ENCODE results near the gene CHST13.

Gene CHST13

GRCh38 chr3:126543457-126544061 is 19.6 kb downstream of the CHST13 start:
- no peak for DNase-seq

GRCh38 chr3:126544596-126545281 is 20.8 kb downstream of the CHST13 start:
- DNase-seq = peak in 2 of 3 experiments; percentile 59 to 78

DNA sequence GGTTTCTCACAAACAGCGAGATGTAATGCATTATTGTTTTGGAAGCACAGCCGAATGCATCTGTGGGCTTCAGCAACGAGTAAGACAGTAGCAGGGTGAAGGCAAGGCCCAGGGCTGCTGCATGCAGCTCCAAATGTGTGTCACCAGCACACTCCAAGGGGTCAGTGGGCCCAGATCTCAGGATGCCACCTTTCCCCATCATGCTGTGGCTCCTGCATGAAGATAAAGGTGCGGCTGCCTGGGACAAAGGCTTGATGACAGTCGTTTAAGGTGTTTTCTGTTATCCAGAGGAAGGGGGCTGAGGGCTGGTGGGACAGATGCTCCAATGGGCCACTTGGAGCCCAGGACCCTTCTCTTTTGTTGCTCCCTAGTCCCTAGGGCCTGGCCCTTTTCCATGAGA is 21.6 kb downstream of the CHST13 start:
- no peak for DNase-seq

- DNase-seq = no peak
These were observed 22.1 kb downstream of the CHST13 start for GRCh38 chr3:126546013-126546412.

- no peak for DNase-seq
These were observed 22.7 kb downstream of the CHST13 start for GRCh38 chr3:126546549-126547239.

DNA sequence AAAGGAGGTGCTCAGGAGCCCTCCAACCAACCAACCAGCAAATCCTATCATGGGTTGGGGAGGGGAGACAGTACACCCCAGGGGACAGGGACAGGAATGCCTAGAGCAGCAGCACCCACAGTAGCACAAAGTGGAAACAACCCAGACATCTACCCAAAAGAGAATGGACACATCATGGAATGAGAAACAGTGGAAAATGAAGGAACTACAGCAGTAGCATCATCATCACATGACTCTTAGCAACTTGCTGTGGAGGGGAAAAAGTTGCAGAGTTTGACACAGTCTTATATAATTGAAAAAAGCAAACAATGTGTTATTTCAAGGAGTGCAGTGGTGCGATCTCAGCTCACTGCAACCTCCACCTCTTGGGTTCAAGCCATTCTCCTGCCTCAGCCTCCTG is 23.8 kb downstream of the CHST13 start:
- no peak for DNase-seq

- peak in 1 of 3 experiments; percentile 26 for DNase-seq
These were observed 24.9 kb downstream of the CHST13 start for GRCh38 chr3:126548556-126549466.

DNA sequence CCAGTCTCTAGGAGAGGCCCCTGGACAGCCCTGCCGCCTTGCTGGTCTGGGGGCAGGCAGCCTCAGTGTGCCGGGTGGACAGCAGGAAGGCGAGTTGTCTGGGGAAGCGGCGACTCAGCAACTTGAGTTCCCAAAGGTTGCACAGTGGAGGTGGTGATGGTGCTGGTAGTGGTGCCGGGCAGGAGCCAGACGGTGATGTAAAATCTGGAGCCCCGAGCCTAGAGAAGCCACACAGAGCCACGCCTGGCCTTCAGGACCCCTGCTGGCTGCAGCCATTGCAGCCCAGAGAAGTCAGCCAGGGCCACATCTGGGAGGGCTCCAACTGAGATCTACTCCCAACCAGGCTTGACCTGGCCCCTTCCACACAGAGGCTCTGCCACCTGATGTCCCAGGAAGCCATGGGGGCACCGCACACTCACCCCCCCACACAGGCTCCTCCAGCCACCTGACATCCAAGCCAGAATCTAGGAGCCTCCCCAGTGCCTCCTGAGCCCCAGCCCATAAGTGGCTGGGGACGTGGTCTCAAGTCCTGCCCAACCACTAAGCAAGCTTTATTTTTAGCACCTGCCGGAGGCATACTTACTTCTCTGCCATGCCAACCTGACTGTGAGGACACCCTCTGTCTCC is 26.0 kb downstream of the CHST13 start:
- no peak for DNase-seq

- no peak for DNase-seq
These were observed 26.6 kb downstream of the CHST13 start for GRCh38 chr3:126550488-126551051.

GRCh38 chr3:126551121-126551838 is 27.3 kb downstream of the CHST13 start:
- no peak for DNase-seq

- no peak for DNase-seq
These were observed 28.1 kb downstream of the CHST13 start for GRCh38 chr3:126551839-126552687.

- no peak for DNase-seq
These were observed 28.8 kb downstream of the CHST13 start for GRCh38 chr3:126552688-126553283.

- DNase-seq = no peak
These were observed 29.5 kb downstream of the CHST13 start for GRCh38 chr3:126553284-126554084.

DNA sequence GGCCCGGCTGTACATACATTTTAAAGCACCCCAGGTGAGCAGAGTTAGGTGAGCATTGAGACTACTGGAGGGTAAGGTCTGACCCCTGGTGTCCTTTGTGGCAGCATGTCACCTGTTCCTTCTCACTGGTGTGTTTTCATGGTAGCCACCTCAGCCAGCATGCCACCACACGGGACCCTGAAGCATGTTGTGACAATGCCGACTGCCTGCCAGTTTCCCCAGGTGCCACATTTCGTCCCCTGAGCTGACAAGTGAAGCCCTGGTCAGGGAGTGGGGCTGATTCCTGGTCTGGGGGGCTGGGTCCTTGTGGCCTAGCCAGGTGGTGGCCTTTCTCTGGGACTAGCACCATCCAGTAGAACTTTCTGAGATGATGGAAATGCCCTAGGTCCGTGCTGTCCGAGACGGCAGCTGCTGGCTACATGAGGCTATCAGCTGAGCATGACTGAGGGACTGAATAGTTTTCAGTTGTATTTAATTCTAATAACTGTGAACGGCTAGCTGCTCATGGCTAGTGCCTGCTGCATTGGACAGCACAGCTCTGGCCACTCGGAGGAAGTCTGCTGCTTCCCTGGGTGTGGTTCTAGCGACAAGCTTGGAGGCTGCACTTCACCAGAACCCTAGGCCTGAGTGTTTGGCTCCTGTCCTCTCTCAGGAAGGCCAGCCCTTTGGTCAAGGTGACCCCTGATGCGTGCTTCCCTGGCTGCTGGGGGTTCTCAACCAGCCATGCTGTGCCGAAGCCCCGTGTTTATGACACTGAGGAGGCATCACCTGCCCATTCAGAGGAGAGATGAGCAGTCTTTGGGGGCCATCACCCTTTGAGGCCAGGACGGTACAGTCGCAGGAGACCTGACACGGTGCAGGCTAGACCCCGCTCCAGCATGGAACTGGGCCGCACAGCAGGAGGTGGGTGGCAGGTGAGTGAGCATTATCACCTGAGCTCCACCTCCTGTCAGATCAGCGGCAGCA is 30.9 kb downstream of the CHST13 start:
- DNase-seq = no peak

DNA sequence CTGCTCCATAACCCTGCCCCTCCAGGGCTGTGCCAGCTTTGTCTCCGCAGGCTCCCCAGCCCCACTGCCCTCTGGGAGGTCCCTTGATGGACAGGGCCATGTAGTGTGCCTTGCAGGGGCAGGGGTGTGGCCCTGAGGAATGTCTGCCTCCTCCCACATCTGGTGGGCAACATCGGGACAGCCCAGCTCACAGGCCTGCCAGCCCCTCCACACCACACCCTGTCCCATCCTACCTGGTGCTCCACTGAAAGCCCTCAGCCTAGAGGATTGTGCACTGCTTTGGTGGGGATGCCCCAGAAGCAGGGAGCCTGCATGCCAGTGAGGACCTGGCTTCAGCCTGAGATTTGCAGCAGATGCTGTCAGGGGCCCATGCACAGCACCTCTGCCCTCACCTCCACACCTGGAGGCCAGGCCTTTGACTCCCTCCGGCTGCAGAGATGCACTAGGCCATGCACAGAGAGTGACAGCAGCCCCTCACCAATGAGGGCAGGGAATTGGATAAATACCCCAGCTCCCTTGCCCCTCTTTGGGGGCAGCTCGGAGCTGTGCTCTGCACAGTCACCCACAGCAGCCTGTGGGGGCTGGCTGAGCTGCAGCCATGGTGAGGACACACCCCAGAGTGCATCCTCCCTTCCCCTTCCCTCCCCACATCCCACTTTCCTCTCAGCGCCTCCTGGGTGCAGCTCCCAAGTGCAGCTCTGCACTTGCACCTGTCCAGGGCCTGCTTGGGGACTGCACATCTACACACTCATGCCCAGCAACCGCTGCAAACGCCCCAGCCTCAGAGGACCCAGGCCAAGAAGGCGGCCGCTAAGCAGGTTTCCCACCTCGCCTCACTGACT is 32.1 kb downstream of the CHST13 start:
- no peak for DNase-seq

GRCh38 chr3:126556637-126557414 is 32.9 kb downstream of the CHST13 start:
- no peak for DNase-seq
